ENCODE data around the gene SPC25. TPM values are rescaled to one million over a fixed set of nuclear protein-coding genes. Genes with fewer than 3 reads are reported as not detected.

Gene SPC25
- total and polyA plus RNA-seq, 9 of the 15 experiments (the other 6 are each of a cell fraction or from before 2014, with no cell fraction given), result 44.8 to 100 (median 75.0) TPM

DNA sequence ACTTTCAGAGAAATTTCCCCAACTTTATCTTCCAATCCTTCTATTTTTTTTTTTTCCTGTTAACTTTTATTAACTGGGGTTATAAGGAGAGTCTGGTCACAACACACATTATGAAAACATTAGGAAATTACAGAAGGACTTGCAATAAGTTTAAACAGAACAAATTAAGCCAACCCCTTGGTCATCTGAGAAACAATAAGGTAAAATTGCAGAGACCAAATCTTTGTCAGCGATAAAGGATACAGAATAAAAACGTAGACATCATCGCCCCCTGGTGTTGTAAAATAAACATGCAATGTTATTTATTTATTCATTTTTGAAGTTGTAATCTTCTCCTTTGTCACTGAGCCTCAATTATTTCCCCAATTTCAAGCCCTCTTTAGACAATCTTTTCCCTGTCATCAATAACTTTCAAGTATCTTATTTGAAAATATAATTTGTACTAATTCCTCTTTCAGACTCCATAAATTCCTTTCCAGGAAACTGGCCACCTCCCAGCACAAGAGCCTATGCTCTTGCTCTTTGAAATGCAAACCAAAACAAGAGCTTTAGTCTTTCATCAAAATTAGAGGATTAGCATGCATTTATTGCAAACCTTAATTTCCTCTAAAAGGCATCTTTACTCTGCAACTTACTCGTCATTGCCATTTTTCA is 30.4 kb upstream of the SPC25 start (continued):
- no peak for TF ChIP-seq NEUROD1 (IDR thresholded peaks at IDR 0.05; ENCODE audit: borderline replicate concordance, low read depth, low read length, partially characterized antibody)
- TF ChIP-seq ARNT (IDR thresholded peaks at IDR 0.05), result peak in 1 of 2 experiments; percentile 82; a peak in 2 of 4 replicates
- no peak for TF ChIP-seq NFYB (IDR thresholded peaks at IDR 0.05; ENCODE audit: extremely low read depth, insufficient read length)
- TF ChIP-seq KHSRP (IDR thresholded peaks at IDR 0.05), result no peak
- no peak for TF ChIP-seq SPI1 (IDR thresholded peaks at IDR 0.05; ENCODE audit: borderline replicate concordance, low read depth, low read length)
- no peak for TF ChIP-seq PTRF (tag; IDR thresholded peaks at IDR 0.05)
- no peak for TF ChIP-seq ZNF174 (CRISPR knock-in tag; IDR thresholded peaks at IDR 0.05)
- TF ChIP-seq ZNF217 (CRISPR knock-in tag; IDR thresholded peaks at IDR 0.05), result no peak
- no peak; the same call in 1 of the 2 replicates for TF ChIP-seq MAFG (tag; conservative IDR thresholded peaks at IDR 0.05)
- no peak for TF ChIP-seq ZNF3 (CRISPR knock-in tag; IDR thresholded peaks at IDR 0.05)
- TF ChIP-seq, protein P1, sequence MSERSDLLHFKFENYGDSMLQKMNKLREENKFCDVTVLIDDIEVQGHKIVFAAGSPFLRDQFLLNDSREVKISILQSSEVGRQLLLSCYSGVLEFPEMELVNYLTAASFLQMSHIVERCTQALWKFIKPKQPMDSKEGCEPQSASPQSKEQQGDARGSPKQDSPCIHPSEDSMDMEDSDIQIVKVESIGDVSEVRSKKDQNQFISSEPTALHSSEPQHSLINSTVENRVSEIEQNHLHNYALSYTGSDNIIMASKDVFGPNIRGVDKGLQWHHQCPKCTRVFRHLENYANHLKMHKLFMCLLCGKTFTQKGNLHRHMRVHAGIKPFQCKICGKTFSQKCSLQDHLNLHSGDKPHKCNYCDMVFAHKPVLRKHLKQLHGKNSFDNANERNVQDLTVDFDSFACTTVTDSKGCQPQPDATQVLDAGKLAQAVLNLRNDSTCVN (CRISPR knock-in tag; IDR thresholded peaks at IDR 0.05), result no peak
- TF ChIP-seq, protein P2, sequence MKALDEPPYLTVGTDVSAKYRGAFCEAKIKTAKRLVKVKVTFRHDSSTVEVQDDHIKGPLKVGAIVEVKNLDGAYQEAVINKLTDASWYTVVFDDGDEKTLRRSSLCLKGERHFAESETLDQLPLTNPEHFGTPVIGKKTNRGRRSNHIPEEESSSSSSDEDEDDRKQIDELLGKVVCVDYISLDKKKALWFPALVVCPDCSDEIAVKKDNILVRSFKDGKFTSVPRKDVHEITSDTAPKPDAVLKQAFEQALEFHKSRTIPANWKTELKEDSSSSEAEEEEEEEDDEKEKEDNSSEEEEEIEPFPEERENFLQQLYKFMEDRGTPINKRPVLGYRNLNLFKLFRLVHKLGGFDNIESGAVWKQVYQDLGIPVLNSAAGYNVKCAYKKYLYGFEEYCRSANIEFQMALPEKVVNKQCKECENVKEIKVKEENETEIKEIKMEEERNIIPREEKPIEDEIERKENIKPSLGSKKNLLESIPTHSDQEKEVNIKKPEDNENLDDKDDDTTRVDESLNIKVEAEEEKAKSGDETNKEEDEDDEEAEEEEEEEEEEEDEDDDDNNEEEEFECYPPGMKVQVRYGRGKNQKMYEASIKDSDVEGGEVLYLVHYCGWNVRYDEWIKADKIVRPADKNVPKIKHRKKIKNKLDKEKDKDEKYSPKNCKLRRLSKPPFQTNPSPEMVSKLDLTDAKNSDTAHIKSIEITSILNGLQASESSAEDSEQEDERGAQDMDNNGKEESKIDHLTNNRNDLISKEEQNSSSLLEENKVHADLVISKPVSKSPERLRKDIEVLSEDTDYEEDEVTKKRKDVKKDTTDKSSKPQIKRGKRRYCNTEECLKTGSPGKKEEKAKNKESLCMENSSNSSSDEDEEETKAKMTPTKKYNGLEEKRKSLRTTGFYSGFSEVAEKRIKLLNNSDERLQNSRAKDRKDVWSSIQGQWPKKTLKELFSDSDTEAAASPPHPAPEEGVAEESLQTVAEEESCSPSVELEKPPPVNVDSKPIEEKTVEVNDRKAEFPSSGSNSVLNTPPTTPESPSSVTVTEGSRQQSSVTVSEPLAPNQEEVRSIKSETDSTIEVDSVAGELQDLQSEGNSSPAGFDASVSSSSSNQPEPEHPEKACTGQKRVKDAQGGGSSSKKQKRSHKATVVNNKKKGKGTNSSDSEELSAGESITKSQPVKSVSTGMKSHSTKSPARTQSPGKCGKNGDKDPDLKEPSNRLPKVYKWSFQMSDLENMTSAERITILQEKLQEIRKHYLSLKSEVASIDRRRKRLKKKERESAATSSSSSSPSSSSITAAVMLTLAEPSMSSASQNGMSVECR (CRISPR knock-in tag; IDR thresholded peaks at IDR 0.05), result no peak
- TF ChIP-seq TEAD2 (tag; IDR thresholded peaks at IDR 0.05), result no peak
- TF ChIP-seq ILF3 (IDR thresholded peaks at IDR 0.05; ENCODE audit: borderline replicate concordance), result no peak
- TF ChIP-seq, protein P3, sequence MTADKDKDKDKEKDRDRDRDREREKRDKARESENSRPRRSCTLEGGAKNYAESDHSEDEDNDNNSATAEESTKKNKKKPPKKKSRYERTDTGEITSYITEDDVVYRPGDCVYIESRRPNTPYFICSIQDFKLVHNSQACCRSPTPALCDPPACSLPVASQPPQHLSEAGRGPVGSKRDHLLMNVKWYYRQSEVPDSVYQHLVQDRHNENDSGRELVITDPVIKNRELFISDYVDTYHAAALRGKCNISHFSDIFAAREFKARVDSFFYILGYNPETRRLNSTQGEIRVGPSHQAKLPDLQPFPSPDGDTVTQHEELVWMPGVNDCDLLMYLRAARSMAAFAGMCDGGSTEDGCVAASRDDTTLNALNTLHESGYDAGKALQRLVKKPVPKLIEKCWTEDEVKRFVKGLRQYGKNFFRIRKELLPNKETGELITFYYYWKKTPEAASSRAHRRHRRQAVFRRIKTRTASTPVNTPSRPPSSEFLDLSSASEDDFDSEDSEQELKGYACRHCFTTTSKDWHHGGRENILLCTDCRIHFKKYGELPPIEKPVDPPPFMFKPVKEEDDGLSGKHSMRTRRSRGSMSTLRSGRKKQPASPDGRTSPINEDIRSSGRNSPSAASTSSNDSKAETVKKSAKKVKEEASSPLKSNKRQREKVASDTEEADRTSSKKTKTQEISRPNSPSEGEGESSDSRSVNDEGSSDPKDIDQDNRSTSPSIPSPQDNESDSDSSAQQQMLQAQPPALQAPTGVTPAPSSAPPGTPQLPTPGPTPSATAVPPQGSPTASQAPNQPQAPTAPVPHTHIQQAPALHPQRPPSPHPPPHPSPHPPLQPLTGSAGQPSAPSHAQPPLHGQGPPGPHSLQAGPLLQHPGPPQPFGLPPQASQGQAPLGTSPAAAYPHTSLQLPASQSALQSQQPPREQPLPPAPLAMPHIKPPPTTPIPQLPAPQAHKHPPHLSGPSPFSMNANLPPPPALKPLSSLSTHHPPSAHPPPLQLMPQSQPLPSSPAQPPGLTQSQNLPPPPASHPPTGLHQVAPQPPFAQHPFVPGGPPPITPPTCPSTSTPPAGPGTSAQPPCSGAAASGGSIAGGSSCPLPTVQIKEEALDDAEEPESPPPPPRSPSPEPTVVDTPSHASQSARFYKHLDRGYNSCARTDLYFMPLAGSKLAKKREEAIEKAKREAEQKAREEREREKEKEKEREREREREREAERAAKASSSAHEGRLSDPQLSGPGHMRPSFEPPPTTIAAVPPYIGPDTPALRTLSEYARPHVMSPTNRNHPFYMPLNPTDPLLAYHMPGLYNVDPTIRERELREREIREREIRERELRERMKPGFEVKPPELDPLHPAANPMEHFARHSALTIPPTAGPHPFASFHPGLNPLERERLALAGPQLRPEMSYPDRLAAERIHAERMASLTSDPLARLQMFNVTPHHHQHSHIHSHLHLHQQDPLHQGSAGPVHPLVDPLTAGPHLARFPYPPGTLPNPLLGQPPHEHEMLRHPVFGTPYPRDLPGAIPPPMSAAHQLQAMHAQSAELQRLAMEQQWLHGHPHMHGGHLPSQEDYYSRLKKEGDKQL (CRISPR knock-in tag; IDR thresholded peaks at IDR 0.05; ENCODE audit: borderline replicate concordance), result no peak
- no peak for TF ChIP-seq HDAC6 (IDR thresholded peaks at IDR 0.05; ENCODE audit: low read depth, low read length)
- no peak for TF ChIP-seq ELF1 (tag; IDR thresholded peaks at IDR 0.05)
- no peak for TF ChIP-seq C11orf30 (IDR thresholded peaks at IDR 0.05; ENCODE audit: low read depth)

All from K562 (cell line).